Tibial nerve (tissue), 4 donors: ENCODE results near the gene KIN.

ENCODE experiments used
- EP300 ChIP-seq, 2 donors: sonication (generic); formaldehyde crosslinking; IDR thresholded peaks; one replicate each; pipeline ENCODE4 v1.6.1; 2017; ENCODE audit warnings: antibody characterized with exemption in 2 of 2, mild to moderate bottlenecking in 1 of 2
- POLR2A ChIP-seq, 2 donors: fragments of 450-650 bp; IDR thresholded peaks; one replicate each; pipeline ENCODE4 v1.6.1; 2017; ENCODE audit warnings: antibody characterized with exemption in 2 of 2, mild to moderate bottlenecking in 2 of 2, moderate library complexity in 2 of 2
- TF ChIP-seq, protein P1 (sequence below), 5 experiments: fragments of 200-600 bp in 3 of 5; fragments of 450-650 bp in 2 of 5; sonication (generic) in 3 of 5; IDR thresholded peaks; one replicate each; pipeline ENCODE4 v1.5.1; 2016 to 2019; ENCODE audit warnings: antibody characterized with exemption in 5 of 5, mild to moderate bottlenecking in 3 of 5, moderate library complexity in 2 of 5

GRCh38 chr10:7795605-7796004, 7.8 kb upstream of the KIN start:
- no peak for TF ChIP-seq POLR2A (IDR thresholded peaks at IDR 0.05)
- TF ChIP-seq, protein P1, sequence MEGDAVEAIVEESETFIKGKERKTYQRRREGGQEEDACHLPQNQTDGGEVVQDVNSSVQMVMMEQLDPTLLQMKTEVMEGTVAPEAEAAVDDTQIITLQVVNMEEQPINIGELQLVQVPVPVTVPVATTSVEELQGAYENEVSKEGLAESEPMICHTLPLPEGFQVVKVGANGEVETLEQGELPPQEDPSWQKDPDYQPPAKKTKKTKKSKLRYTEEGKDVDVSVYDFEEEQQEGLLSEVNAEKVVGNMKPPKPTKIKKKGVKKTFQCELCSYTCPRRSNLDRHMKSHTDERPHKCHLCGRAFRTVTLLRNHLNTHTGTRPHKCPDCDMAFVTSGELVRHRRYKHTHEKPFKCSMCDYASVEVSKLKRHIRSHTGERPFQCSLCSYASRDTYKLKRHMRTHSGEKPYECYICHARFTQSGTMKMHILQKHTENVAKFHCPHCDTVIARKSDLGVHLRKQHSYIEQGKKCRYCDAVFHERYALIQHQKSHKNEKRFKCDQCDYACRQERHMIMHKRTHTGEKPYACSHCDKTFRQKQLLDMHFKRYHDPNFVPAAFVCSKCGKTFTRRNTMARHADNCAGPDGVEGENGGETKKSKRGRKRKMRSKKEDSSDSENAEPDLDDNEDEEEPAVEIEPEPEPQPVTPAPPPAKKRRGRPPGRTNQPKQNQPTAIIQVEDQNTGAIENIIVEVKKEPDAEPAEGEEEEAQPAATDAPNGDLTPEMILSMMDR (IDR thresholded peaks at IDR 0.05), result no peak
- no peak for TF ChIP-seq EP300 (IDR thresholded peaks at IDR 0.05)
